H1 (cell line): ENCODE results near the gene TCAP. TPM values are rescaled to one million over a fixed set of nuclear protein-coding genes. Genes with fewer than 3 reads are reported as not detected.

Experiments
- BRCA1 ChIP-seq: IDR thresholded peaks from 2 replicates; pipeline ENCODE4 v1.6.1; 2012; ENCODE audit warnings: low read depth, low read length, improper control_type of control experiment
- CHD1 ChIP-seq: IDR thresholded peaks from 2 replicates; pipeline ENCODE4 v1.6.1; 2012; ENCODE audit warnings: low read depth, low read length, improper control_type of control experiment
- E2F6 ChIP-seq: IDR thresholded peaks from 2 replicates; pipeline ENCODE4 v1.6.1; 2012; ENCODE audit warnings: inconsistent platforms
- EGR1 ChIP-seq: IDR thresholded peaks from 2 replicates; pipeline ENCODE4 v1.6.1; 2011; ENCODE audit warnings: low read depth, low read length, borderline replicate concordance
- HDAC2 ChIP-seq, 2 experiments: fragments of 300-600 bp in 1 of 2; sonication (generic) in 1 of 2; IDR thresholded peaks; 2 replicates each; pipeline ENCODE4 v1.6.1; 2011 to 2012; ENCODE audit warnings: low read depth in 2 of 2, low read length in 2 of 2, mild to moderate bottlenecking in 2 of 2, moderate library complexity in 2 of 2, borderline replicate concordance in 1 of 2, inconsistent platforms in 1 of 2
- KDM5A ChIP-seq: fragments of 200-600 bp; IDR thresholded peaks from 2 replicates; pipeline ENCODE4 v1.7.1; 2012; ENCODE audit warnings: mild to moderate bottlenecking, low read length, inconsistent platforms, mixed read lengths
- NRF1 ChIP-seq: IDR thresholded peaks from 2 replicates; pipeline ENCODE4 v1.6.1; 2011; ENCODE audit warnings: mild to moderate bottlenecking, low read depth, low read length, improper control_type of control experiment
- PHF8 ChIP-seq: fragments of 200-600 bp; sonication (generic); conservative IDR thresholded peaks from 2 replicates; pipeline ENCODE4 v1.7.1; 2012; ENCODE audit warnings: low read depth, mild to moderate bottlenecking, inconsistent platforms, low read length, moderate library complexity
- POLR2A ChIP-seq, 2 experiments: IDR thresholded peaks; 1 replicate in 1 of 2; 2 replicates in 1 of 2; pipeline ENCODE4 v1.6.1; 2011; ENCODE audit warnings: low read depth in 2 of 2, low read length in 2 of 2, mild to moderate bottlenecking in 2 of 2; ENCODE audit errors: control extremely low read depth in 1 of 2
- POLR2AphosphoS5 ChIP-seq: IDR thresholded peaks from 2 replicates; pipeline ENCODE4 v1.6.1; 2011; ENCODE audit warnings: low read depth, low read length
- POU5F1 ChIP-seq: IDR thresholded peaks from 2 replicates; pipeline ENCODE4 v1.6.1; 2011; ENCODE audit warnings: low read depth, mild to moderate bottlenecking, low read length, moderate library complexity
- RBBP5 ChIP-seq: IDR thresholded peaks from 2 replicates; pipeline ENCODE4 v1.7.1; 2012; ENCODE audit warnings: low read depth, mild to moderate bottlenecking, inconsistent platforms, low read length, moderate library complexity, borderline replicate concordance
- SIN3A ChIP-seq, 2 experiments: IDR thresholded peaks in 1 of 2; conservative IDR thresholded peaks in 1 of 2; 2 replicates each; pipeline ENCODE4 v1.6.1; 2011 to 2012; ENCODE audit warnings: low read length in 2 of 2, improper control_type of control experiment in 1 of 2, low read depth in 1 of 2, mild to moderate bottlenecking in 1 of 2
- SP1 ChIP-seq: IDR thresholded peaks from 2 replicates; pipeline ENCODE4 v1.6.1; 2011; ENCODE audit warnings: low read depth, low read length
- SP4 ChIP-seq: IDR thresholded peaks from 2 replicates; pipeline ENCODE4 v1.6.1; 2012; ENCODE audit warnings: low read length, inconsistent platforms
- TAF1 ChIP-seq: IDR thresholded peaks from 2 replicates; pipeline ENCODE4 v1.6.1; 2011; ENCODE audit warnings: mild to moderate bottlenecking, low read depth, low read length
- TBP ChIP-seq: IDR thresholded peaks from 2 replicates; pipeline ENCODE4 v1.6.1; 2011; ENCODE audit warnings: low read depth, low read length, improper control_type of control experiment
- TCF12 ChIP-seq: IDR thresholded peaks from 2 replicates; pipeline ENCODE4 v1.6.1; 2011; ENCODE audit warnings: low read depth, mild to moderate bottlenecking, low read length
- ZNF274 ChIP-seq: IDR thresholded peaks from 2 replicates; pipeline ENCODE4 v1.7.0; 2012; ENCODE audit warnings: low read length, borderline replicate concordance; ENCODE audit errors: extremely low read depth
- polyA plus RNA-seq, 7 experiments: library from polyadenylated mRNA; depleted of rRNA in 3 of 7; stranded (reverse) in 5 of 7; unstranded in 2 of 7; fragments of >200 nt in 5 of 7; fragments of 200-250 nt in 2 of 7; gene quantifications; 1 replicate in 5 of 7; 2 replicates in 1 of 7; 4 replicates in 1 of 7; pipeline versions ENCODE4 v1.2.1 to v1.2.3, GENCODE V29; 2011 to 2013; ENCODE audit warnings: missing spikeins in 2 of 7, mixed read lengths in 2 of 7
- total RNA-seq: library from RNA; stranded (reverse); fragmentation: NEBNext Ultra II Directional; extraction: Animal tissue kit (Norgen Biotek cat#: 25700); gene quantifications from 2 replicates; pipeline ENCODE4 v1.2.1, GENCODE V29; 2021

TCAP gene
- total and polyA plus RNA-seq, 2 of the 8 experiments (the other 6 are each of a cell fraction or from before 2014, with no cell fraction given), result 0.82 to 1.4 TPM

GRCh38 chr17:39687546-39688474 is 22.7 kb downstream of the TCAP start, which contains the start of gene PGAP3 (continued):
- 0 out of 2 replicates have a peak, but pooled peaks have one; percentile 20 for TF ChIP-seq E2F6
- TF ChIP-seq POLR2AphosphoS5, result peak; percentile 87
- peak; percentile 69 for TF ChIP-seq CHD1
- no peak for TF ChIP-seq ZNF274
- TF ChIP-seq SIN3A (conservative IDR thresholded peaks at IDR 0.05 in 1 of 2, IDR thresholded peaks at IDR 0.05 in 1 of 2; ENCODE audit: low read depth in 1 of 2, low read length in 2 of 2), result 0 out of 4 replicates have a peak, but pooled peaks of 1 of the 2 experiments have one; percentile 27
- TF ChIP-seq POU5F1, result no peak
- no peak for TF ChIP-seq TCF12
- TF ChIP-seq RBBP5, result peak; percentile 46; the same call in 1 of the 2 replicates
- TF ChIP-seq HDAC2 (IDR thresholded peaks at IDR 0.05; ENCODE audit: borderline replicate concordance in 1 of 2, low read depth in 2 of 2, low read length in 2 of 2), result peak in 1 of 2 experiments; percentile 24; a peak in 1 of 4 replicates
- TF ChIP-seq TAF1, result peak; percentile 85
- TF ChIP-seq TBP, result peak; percentile 81
- peak; percentile 54; the same call in 1 of the 2 replicates for TF ChIP-seq EGR1
- no peak for TF ChIP-seq NRF1
- peak; percentile 69; the same call in 1 of the 2 replicates for TF ChIP-seq SP1
- TF ChIP-seq SP4, result 0 out of 2 replicates have a peak, but pooled peaks have one; percentile 16
- TF ChIP-seq POLR2A (IDR thresholded peaks at IDR 0.05; ENCODE audit: control extremely low read depth in 1 of 2, low read depth in 2 of 2, low read length in 2 of 2), result peak; percentile 77 to 91
- TF ChIP-seq PHF8, result peak; percentile 80
- no peak for TF ChIP-seq KDM5A
- no peak for TF ChIP-seq BRCA1
